Pancreas (tissue), 10 donors: ENCODE measurements around the gene CIBAR2. TPM values are rescaled to one million over a fixed set of nuclear protein-coding genes. Genes with fewer than 3 reads are reported as not detected.

Experiments
- ATAC-seq, 4 donors: fragments of 200-7000 bp; cut with Tn5 transposase; one replicate each; pipeline versions ENCODE4 v1.8.0 to v1.9.1; 2020; ENCODE audit warnings: mild to moderate bottlenecking in 4 of 4, moderate library complexity in 4 of 4
- DNase-seq, 6 donors: peaks; one replicate each; pipeline ENCODE4 v3.0.0-alpha.2; 2020
- FAIRE-seq: peaks from 2 replicates; lab custom pipeline; 2012; peaks lifted over from hg19 to GRCh38; lab: Jason Lieb, UNC
- H3K27ac ChIP-seq, 4 donors: fragments of 200-600 bp; sonication (generic); 1 replicate in 3 of 4; 2 replicates in 1 of 4; pipeline versions ENCODE4 v1.5.0 to v1.8.0; 2020
- H3K27me3 ChIP-seq, 4 donors: fragments of 200-600 bp; one replicate each; pipeline ENCODE4 v1.8.0; 2021
- H3K36me3 ChIP-seq, 3 donors: fragments of 200-600 bp; sonication (generic) in 1 of 3; one replicate each; pipeline versions ENCODE4 v1.5.0 to v1.8.0; 2020 to 2021
- H3K4me1 ChIP-seq, 3 donors: fragments of 200-600 bp; one replicate each; pipeline ENCODE4 v1.8.0; 2021
- H3K4me3 ChIP-seq, 4 donors: fragments of 200-600 bp; sonication (generic) in 2 of 4; one replicate each; pipeline versions ENCODE4 v1.5.0 to v1.8.0; 2020 to 2021
- H3K9me3 ChIP-seq, 4 donors: fragments of 200-600 bp; one replicate each; pipeline ENCODE4 v1.8.0; 2021
- CTCF ChIP-seq, 4 donors: fragments of 200-600 bp; sonication (generic) in 3 of 4; IDR thresholded peaks; one replicate each; pipeline versions ENCODE4 v1.5.0 to v1.8.0; 2021; ENCODE audit warnings: antibody characterized with exemption in 4 of 4
- WGBS, 2 donors: extraction: QIAGEN DNeasy Blood & Tissue Kit; methylation state at CpG; one replicate each; pipeline ENCODE4 v1.1.7; 2013; 5-methylcytosine and 5-hydroxymethylcytosine counted together
- intact Hi-C, 3 donors: fragments of 100-400 bp; cut with DNase I; formaldehyde crosslinking; loops; one replicate each; pipeline versions ENCODE4 v1.11.1 to v1.14.2; 2022
- polyA plus RNA-seq, 2 donors: library from polyadenylated mRNA; stranded (reverse); fragments of 200-250 nt; gene quantifications; one replicate each; pipeline ENCODE4 v1.2.3, GENCODE V29; 2013
- total RNA-seq, 6 donors: library from RNA; stranded (reverse); fragmentation: NEBNext Ultra II Directional in 4 of 6; extraction: Animal tissue kit (Norgen Biotek cat#: 25700) in 4 of 6; gene quantifications; one replicate each; pipeline versions ENCODE4 v1.2.1 to v1.2.4, GENCODE V29; 2021 to 2023
- donor health status: healthy with polysubstance abuse.
- donor health status: DM: no; HTN: no; CAD: no; lungs with moderate emphysema.
- donor health status: DM: no; HTN: no; CAD: no.
- donor health status: control.
- donor health status: control.
- donor health status: Bipolar disorder and iron deficiency.
- donor health status: DM: yes; HTN: yes; CAD: no.
- donor health status: DM: no; HTN: no; CAD: no.
- donor health status: DM: no; HTN: no; CAD: no.
- donor health status: DM: yes; HTN: yes; CAD: no.

The CIBAR2 gene
- total and polyA plus RNA-seq, 8 donors, result 0.05 TPM; not detected in 7

- TF ChIP-seq CTCF (IDR thresholded peaks at IDR 0.05), result no peak
- Histone ChIP-seq H3K9me3 (no peaks in the 10 kb centered on the region), H3K4me3 (no peak overlapping the region), H3K4me1 (peaks cover 0 to 5% (median 0%) of the 10 kb centered on the region in 3 donors), H3K36me3 (no peaks in the 10 kb centered on the region), H3K27ac (no peak overlapping the region), H3K27me3 (no peaks in the 10 kb centered on the region)
- FAIRE-seq (no peak), ATAC-seq (no peak), DNase-seq (no peak)
- intact Hi-C loops, result no loop called here
- WGBS, 2 donors, result 91 to 94% methylated on average over 8 of the region's 8 CpGs
These were observed 45.1 kb upstream of the CIBAR2 start for GRCh38 chr16:85157372-85157771.

- Histone ChIP-seq H3K27me3 (no peaks in the 10 kb centered on the region), H3K27ac (no peak overlapping the region), H3K9me3 (no peaks in the 10 kb centered on the region), H3K36me3 (no peaks in the 10 kb centered on the region), H3K4me3 (no peak overlapping the region), H3K4me1 (peaks cover 0 to 5% (median 0%) of the 10 kb centered on the region in 3 donors)
- intact Hi-C loops, result no loop called here
- no peak for ATAC-seq
- no peak for DNase-seq
- no peak for TF ChIP-seq CTCF (IDR thresholded peaks at IDR 0.05)
- no peak for FAIRE-seq
These were observed 44.6 kb upstream of the CIBAR2 start for GRCh38 chr16:85156869-85157268.

DNA sequence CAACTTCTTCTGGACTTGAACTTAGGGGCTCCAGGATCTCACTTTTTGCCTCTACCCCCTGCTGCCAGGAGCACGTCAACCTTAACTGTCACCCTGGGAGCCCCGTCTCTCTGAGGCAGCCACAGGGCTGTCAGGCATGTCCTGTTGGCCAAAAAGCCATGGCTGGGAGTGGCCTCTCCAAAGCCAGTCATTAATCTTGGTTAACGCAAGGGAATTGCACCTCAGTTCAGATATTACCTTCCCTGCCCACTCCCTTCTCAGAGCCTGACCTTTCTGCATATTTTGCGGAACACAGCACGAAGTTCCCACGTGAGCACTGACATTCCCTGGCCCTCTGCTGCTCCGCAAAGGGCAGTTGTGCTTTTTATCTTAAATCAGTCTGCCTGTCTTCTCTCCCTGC is 44.2 kb upstream of the CIBAR2 start:
- Histone ChIP-seq H3K4me1 (peaks cover 0 to 5% (median 0%) of the 10 kb centered on the region in 3 donors), H3K27ac (no peak overlapping the region), H3K4me3 (no peak overlapping the region), H3K9me3 (no peaks in the 10 kb centered on the region), H3K27me3 (no peaks in the 10 kb centered on the region), H3K36me3 (no peaks in the 10 kb centered on the region)
- 70% methylated on average over 7 of the region's 7 CpGs for WGBS, 2 donors
- no peak for FAIRE-seq
- no peak for DNase-seq
- ATAC-seq, result peak in 2 of 4 donors; percentile 20 to 41
- intact Hi-C loops, result no loop called here
- no peak for TF ChIP-seq CTCF (IDR thresholded peaks at IDR 0.05)

DNA sequence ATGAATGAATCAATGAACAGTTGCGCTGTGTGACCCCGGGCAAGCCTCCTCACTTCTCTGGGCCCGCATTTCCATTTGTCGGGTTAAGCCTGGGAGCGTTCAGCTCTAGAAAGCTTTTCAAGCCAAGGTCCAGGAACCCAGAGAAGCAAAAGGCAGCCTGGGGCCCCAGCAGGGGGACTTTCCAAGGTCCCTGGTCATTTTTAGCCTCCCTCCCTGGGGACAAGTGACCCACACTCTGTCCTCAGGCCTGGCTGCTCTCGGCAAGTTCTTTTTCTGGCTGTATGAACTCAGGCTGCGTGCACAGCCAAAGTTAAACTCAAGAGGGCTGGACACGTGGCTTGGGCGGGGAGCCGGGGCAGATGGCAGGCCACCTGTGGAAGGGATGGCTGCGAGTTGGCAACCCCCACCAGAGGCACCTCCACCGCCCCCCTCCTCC is 41.4 kb upstream of the CIBAR2 start:
- Histone ChIP-seq H3K4me3 (no peak overlapping the region), H3K36me3 (no peaks in the 10 kb centered on the region), H3K9me3 (no peaks in the 10 kb centered on the region), H3K27me3 (no peaks in the 10 kb centered on the region), H3K4me1 (peaks cover 0 to 5% (median 0%) of the 10 kb centered on the region in 3 donors), H3K27ac (no peak overlapping the region)
- intact Hi-C loops, result no loop called here
- WGBS, 2 donors, result 86 to 87% methylated on average over 12 of the region's 12 CpGs
- no peak for DNase-seq
- no peak for FAIRE-seq
- no peak for ATAC-seq
- TF ChIP-seq CTCF (IDR thresholded peaks at IDR 0.05), result no peak

GRCh38 chr16:85153046-85153445 is 40.8 kb upstream of the CIBAR2 start:
- Histone ChIP-seq H3K27ac (no peak overlapping the region), H3K9me3 (no peaks in the 10 kb centered on the region), H3K36me3 (no peaks in the 10 kb centered on the region), H3K4me3 (no peak overlapping the region), H3K27me3 (no peaks in the 10 kb centered on the region), H3K4me1 (peaks cover 0 to 5% (median 0%) of the 10 kb centered on the region in 3 donors)
- intact Hi-C loops, result no loop called here
- DNase-seq (no peak), ATAC-seq (no peak), FAIRE-seq (no peak)
- TF ChIP-seq CTCF (IDR thresholded peaks at IDR 0.05), result no peak
- WGBS, 2 donors, result 88 to 91% methylated on average over 8 of the region's 8 CpGs
